GM19467 (cell line): ENCODE measurements around the gene VTCN1.
"Not testable (repeated sequence)": the region's sequence is repeated elsewhere in the genome, so short reads cannot be mapped to it uniquely, and the experiment has no call there.

Experiments
- ATAC-seq: cut with Tn5 transposase; IDR thresholded peaks from one replicate; pipeline ENCODE4 v1.9.1; 2021; ENCODE audit warnings: mild to moderate bottlenecking, moderate library complexity; ENCODE audit not compliant: unreplicated experiment

The VTCN1 gene

DNA sequence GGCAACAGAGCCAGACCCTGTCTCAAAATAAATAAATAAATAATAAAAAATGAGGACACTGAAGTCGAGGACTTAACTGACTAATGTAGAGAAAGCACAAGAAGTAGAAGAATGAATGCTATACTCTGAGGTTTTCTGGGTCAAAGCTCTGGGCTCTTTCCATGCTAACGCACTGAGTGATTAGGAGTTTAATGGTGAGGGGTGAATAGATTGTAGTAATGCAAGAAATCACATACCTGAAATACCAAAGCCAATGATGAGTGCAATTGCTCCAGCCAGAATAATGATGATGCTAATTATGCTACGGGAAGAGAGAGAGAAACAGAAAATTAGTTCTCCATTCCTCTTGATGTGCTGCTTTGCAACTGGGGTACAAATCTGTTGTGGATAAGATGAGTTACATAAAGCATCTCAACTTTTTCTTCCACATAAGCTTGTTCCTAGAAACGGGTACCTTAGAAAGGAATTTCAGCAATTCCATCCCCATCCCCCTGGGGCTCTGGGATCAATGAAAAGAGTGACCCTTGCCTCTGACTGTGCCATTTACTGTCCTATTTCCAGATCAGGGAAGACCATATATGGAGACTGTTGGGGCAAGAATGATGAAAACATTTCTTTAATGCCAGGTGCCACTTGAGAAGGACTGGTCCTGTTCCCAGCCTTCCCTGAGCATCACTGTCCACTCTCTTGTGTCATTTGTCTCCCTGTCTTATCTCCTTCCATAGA is 40.7 kb downstream of the VTCN1 start:
- ATAC-seq, result no peak

- ATAC-seq, result no peak
These were observed 43.3 kb downstream of the VTCN1 start for GRCh38 chr1:117167402-117167801.

GRCh38 chr1:117166076-117166475 is 44.7 kb downstream of the VTCN1 start:
- ATAC-seq, result no peak

GRCh38 chr1:117164209-117164608 is 46.5 kb downstream of the VTCN1 start:
- no peak for ATAC-seq

DNA sequence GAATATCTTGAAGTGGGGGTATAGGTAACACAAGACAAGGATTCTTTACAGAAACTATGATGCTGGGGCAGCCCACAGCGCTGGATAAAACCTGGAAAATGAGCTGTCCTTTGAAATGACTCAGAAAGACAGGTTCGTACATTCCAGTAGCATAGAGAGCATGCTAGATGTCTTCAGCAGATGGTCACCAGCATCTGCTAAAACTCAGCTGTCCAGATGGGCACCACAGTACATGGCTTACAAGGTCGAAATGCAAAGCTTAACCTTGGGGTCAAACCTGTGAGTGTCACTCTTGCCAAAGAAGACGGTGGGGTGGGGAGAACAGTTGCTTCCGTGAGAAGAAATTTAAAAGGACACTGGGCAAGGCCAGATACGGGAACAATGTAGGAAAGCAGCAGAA is 47.9 kb downstream of the VTCN1 start:
- no peak for ATAC-seq

GRCh38 chr1:117161887-117162286 is 48.8 kb downstream of the VTCN1 start:
- no peak for ATAC-seq

GRCh38 chr1:117151305-117151704 is 59.4 kb downstream of the VTCN1 start:
- ATAC-seq, result not testable (repeated sequence)

- ATAC-seq, result no peak
These were observed 60.4 kb downstream of the VTCN1 start for GRCh38 chr1:117150316-117150715.

- no peak for ATAC-seq
These were observed 62.7 kb downstream of the VTCN1 start for GRCh38 chr1:117147856-117148588.

DNA sequence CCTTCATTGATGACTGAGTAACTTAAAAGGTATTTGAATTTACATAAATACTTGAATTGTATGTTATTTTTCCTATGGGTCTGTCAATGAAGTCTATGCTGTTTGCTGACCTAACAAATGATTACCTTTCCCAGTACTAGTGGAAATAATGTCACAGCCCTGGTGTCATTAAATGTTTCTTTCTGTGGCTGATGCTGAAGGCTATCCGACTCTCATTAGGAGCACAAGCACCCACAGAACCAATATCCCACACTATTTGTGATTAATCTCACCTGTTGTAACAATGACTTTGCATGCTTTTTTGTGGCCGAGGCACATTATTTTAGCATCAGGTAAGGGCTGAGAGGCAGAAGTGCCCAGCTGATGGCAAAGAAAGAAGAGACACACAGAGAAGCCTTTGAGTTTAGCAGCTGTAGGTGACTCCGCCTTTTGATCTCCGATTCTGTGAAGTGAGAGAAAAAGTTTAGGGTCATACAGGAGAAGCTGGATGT is 63.3 kb downstream of the VTCN1 start:
- no peak for ATAC-seq

DNA sequence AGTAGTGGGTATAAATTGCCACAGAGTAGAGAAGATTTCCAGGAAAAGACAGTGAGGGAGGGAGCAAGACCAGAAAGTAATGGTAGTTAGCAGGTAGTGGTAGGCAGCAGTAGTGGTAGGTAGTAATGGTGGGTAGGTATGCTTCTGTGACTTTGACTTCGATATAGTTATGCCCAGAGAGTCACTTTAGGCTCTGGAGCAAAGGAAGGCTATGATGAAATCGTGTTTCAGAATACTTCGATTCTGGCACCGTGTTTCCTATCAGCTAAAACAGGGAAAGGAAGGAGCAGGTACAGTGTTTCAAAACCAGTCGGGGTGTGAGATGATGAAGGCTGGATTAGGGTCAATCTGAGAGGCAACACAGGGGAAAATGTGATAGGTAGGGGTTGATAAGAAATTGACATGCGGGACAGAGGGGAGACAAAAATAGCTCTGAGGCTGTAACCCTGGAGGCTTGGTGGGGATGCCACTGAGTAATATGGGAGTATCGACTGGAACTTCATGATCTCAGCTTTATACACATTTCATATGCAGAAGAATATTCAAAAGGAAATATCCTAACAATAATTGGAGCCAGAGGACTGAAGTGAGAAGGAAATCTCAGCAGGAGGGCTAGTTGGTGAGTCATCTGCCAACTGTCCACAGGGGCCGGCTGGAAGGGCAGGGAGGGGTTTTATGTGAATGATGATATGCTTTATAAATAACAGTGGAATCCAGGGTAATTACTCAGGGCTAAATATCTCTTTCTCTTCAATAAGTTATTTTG is 64.0 kb downstream of the VTCN1 start:
- no peak for ATAC-seq

GRCh38 chr1:117146072-117146471 is 64.7 kb downstream of the VTCN1 start:
- no peak for ATAC-seq

- no peak for ATAC-seq
These were observed 66.9 kb downstream of the VTCN1 start for GRCh38 chr1:117143871-117144270.

GRCh38 chr1:117143172-117143571 is 67.6 kb downstream of the VTCN1 start:
- no peak for ATAC-seq

DNA sequence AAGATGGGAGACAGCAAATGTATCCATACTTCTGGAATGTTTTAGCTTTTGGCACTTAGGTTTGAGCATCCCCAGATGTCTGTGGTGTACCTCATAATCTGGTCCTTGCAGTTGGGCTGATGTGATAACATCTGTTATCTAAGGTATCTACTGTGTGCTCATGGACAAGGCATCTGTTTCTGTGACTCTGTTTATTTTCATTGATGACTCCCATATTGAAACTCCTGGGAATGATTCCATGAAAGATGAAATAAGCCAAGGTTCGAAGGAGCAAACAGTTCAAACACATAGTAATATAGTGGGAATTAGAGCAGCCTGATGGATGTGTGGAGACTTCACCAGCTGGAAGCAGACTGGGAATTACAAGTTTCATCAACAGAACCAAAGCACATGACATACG is 68.5 kb downstream of the VTCN1 start:
- no peak for ATAC-seq

DNA sequence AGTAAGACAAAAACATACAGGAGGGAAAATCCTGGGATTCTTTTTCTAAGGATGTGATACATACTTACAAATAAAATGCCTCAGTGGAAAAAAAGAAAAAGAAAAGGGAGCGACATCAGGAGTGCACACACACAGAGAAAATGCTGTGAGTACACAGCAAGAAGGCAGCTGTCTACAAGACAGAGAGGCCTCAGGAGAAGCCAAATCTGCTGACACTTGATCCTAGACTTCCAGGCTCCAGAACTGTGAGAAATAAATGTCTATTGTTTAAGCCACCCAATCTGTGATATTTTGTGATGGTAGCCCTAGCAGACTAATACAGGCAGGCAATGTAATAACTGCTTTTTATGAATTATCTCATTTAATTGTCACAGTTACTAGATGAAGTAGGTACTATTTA is 72.2 kb downstream of the VTCN1 start:
- no peak for ATAC-seq

- ATAC-seq, result no peak
These were observed 72.6 kb downstream of the VTCN1 start for GRCh38 chr1:117138106-117138505.

- no peak for ATAC-seq
These were observed 73.4 kb downstream of the VTCN1 start for GRCh38 chr1:117137281-117137855.

DNA sequence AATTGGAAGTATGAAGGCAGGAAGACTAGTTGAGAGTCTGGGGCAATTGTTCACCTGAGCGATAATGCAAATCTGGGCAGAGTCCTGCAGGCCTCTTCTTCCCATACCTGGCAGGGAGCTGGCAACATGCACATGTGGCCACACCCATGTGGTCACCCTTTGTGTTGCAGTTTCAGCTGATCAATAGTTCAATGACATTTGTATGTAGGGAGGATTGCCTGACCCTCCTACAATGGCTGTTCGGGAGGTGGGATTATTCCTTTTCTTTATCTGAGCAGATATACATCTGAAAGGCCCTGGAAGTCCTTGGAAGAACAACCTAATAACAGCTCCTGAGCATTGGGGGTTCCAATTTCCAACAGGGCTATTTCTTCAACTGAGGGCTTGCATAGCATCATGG is 74.0 kb downstream of the VTCN1 start:
- ATAC-seq, result no peak

- ATAC-seq, result no peak
These were observed 75.4 kb downstream of the VTCN1 start for GRCh38 chr1:117135329-117135728.

- no peak for ATAC-seq
These were observed 80.2 kb downstream of the VTCN1 start for GRCh38 chr1:117130526-117130925.
